Measurements from ENCODE around the gene RNF183. TPM values are rescaled to one million over a fixed set of nuclear protein-coding genes. Genes with fewer than 3 reads are reported as not detected.

Gene RNF183
- total RNA-seq, 1 donor from 2014 or later = not detected

DNA sequence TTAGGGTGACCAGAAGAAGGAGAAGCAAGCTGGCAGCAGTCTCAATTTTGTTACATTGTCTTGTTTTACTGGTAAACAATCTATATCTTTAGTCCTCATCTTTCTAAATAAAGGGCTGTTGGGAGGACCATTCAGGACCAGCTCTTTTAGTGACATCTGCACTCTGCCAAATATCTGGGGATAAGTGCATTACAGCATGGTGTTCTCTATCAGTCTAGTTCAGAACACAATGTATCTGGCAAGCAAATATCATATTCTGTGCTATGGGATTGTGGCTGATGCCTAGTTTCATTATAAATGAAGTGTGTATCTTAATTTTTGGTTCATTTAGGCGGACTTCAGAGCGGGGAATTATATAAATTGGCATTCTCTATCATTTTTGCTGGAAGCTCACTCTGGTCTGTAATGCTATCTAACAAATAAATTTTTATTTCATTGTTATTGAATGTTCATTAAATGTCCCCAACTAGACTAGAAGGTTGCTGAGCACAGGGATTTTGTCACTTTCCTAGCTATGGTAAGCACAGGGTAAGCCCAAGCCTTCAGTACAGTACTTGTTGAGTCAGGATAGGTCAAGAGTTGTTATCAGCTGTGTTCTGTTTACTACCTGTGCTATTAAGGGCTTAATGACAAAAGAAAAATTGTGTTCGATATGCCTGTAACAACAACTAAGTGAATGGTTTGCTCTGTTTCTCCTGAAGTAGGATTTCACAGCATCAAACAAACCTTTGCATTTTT lies 25.0 kb upstream of the RNF183 start:
- Histone ChIP-seq H3K36me3 (no peaks in the 10 kb centered on the region), H3K9me3 (no peaks in the 10 kb centered on the region), H3K27ac (no peak overlapping the region), H3K27me3 (no peaks in the 10 kb centered on the region), H3K4me3 (no peak overlapping the region), H3K4me1 (no peaks in the 10 kb centered on the region)
- no peak for ATAC-seq
- DNase-seq = no peak
- TF ChIP-seq CTCF (IDR thresholded peaks at IDR 0.05) = no peak
- intact Hi-C loops (cut with DNase I) = no loop called here

- Histone ChIP-seq H3K27me3 (no peaks in the 10 kb centered on the region), H3K27ac (no peak overlapping the region), H3K36me3 (no peaks in the 10 kb centered on the region), H3K4me1 (no peaks in the 10 kb centered on the region), H3K9me3 (no peaks in the 10 kb centered on the region), H3K4me3 (no peak overlapping the region)
- DNase-seq = no peak
- no peak for TF ChIP-seq CTCF (IDR thresholded peaks at IDR 0.05)
- no peak for ATAC-seq
- intact Hi-C loops (cut with DNase I) = no loop called here
Measured at GRCh38 chr9:113326230-113326629, 23.1 kb upstream of the RNF183 start.

DNA sequence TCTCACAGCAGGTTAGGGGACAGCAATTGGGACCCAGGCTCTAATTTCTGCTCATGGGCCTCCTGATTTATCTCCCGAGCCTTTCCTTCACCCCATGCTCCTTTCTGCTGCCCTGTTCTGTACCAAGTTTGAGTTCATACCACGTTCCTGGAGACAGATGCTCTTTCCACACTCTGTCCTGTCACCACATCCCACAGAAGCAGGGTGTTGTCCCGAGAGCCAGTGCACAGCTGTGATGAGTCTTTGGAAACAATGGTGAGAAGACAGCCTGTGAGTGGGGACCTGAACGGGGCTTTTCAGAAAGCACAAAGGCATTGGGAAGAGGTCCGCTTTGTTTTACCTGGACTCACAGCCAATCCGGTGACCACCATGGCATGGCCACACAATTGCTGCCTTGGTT lies 19.5 kb upstream of the RNF183 start:
- intact Hi-C loops (cut with DNase I) = no loop called here
- H3K27ac ChIP-seq = no peak overlapping the region
- H3K27me3 ChIP-seq = no peaks in the 10 kb centered on the region
- peaks cover 5% of the 10 kb centered on the region for H3K36me3 ChIP-seq
- no peaks in the 10 kb centered on the region for H3K9me3 ChIP-seq
- H3K4me1 ChIP-seq = no peaks in the 10 kb centered on the region
- no peak for TF ChIP-seq CTCF (IDR thresholded peaks at IDR 0.05)
- no peak overlapping the region for H3K4me3 ChIP-seq
- ATAC-seq (no peak), DNase-seq (no peak)

GRCh38 chr9:113320051-113320450 lies 16.9 kb upstream of the RNF183 start:
- Histone ChIP-seq H3K27me3 (no peaks in the 10 kb centered on the region), H3K4me1 (no peaks in the 10 kb centered on the region)
- no peak for DNase-seq

DNA sequence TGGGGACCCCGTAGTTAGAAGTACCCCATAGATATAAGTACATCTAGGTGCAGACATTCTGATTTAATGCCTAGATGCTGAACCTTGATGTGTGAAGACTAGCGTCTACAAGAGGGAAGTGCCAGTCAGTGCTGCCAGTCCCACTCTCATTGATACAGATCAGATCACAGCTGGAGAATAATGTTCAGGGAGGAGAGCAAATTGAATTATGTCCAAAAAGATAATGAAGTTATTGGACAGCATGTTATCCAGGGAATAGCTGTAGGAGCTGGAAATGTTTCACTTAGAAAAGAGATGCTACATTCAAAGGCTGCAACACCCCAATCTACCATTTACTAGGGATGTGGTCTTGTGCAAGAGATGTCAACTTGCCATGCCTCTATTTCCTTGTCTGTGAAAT lies 15.9 kb upstream of the RNF183 start:
- ATAC-seq (no peak), DNase-seq (no peak)
- H3K4me1 ChIP-seq = no peaks in the 10 kb centered on the region
- peaks cover 5% of the 10 kb centered on the region for H3K36me3 ChIP-seq
- H3K27ac ChIP-seq = no peak overlapping the region
- TF ChIP-seq CTCF (IDR thresholded peaks at IDR 0.05) = no peak
- intact Hi-C loops (cut with DNase I) = no loop called here
- no peaks in the 10 kb centered on the region for H3K27me3 ChIP-seq
- H3K9me3 ChIP-seq = no peaks in the 10 kb centered on the region
- H3K4me3 ChIP-seq = no peak overlapping the region

More at GRCh38 chr9:113320051-113320450, 16.9 kb upstream of the RNF183 start:
- intact Hi-C loops (cut with DNase I) = no loop called here
- H3K27ac ChIP-seq = no peak overlapping the region
- H3K9me3 ChIP-seq = no peaks in the 10 kb centered on the region
- H3K4me3 ChIP-seq = no peak overlapping the region
- ATAC-seq = no peak
- no peak for TF ChIP-seq CTCF (IDR thresholded peaks at IDR 0.05)
- peaks cover 5% of the 10 kb centered on the region for H3K36me3 ChIP-seq

GRCh38 chr9:113317777-113318176 lies 14.6 kb upstream of the RNF183 start:
- DNase-seq (no peak), ATAC-seq (no peak)
- Histone ChIP-seq H3K4me1 (no peaks in the 10 kb centered on the region), H3K27ac (no peak overlapping the region), H3K4me3 (no peak overlapping the region), H3K9me3 (no peaks in the 10 kb centered on the region), H3K27me3 (no peaks in the 10 kb centered on the region), H3K36me3 (peaks cover 5% of the 10 kb centered on the region)
- no peak for TF ChIP-seq CTCF (IDR thresholded peaks at IDR 0.05)
- intact Hi-C loops (cut with DNase I) = no loop called here

Data from upper lobe of right lung (tissue), 1 donor.